ENCODE results near the gene PAEP.

The PAEP gene

GRCh38 chr9:135590486-135591079 is 29.0 kb downstream of the PAEP start:
- DNase-seq (ENCODE audit: low read depth, low spot score) = no peak
- H3K27ac ChIP-seq = no peak overlapping the region

GRCh38 chr9:135591506-135592330 is 30.2 kb downstream of the PAEP start:
- no peak overlapping the region for H3K27ac ChIP-seq
- no peak for DNase-seq (ENCODE audit: low read depth, low spot score)

- no peak overlapping the region for H3K27ac ChIP-seq
- DNase-seq (ENCODE audit: low read depth, low spot score) = no peak
Measured at GRCh38 chr9:135592331-135592590, 30.7 kb downstream of the PAEP start.

- no peak for DNase-seq (ENCODE audit: low read depth, low spot score)
- no peak overlapping the region for H3K27ac ChIP-seq
Measured at GRCh38 chr9:135592625-135593024, 31.1 kb downstream of the PAEP start.

GRCh38 chr9:135596211-135596610 is 34.7 kb downstream of the PAEP start:
- H3K27ac ChIP-seq = no peak overlapping the region
- no peak for DNase-seq (ENCODE audit: low read depth, low spot score)

- DNase-seq (ENCODE audit: low read depth, low spot score) = no peak
- H3K27ac ChIP-seq = no peak overlapping the region
Measured at GRCh38 chr9:135600296-135600817, 38.8 kb downstream of the PAEP start.

- no peak overlapping the region for H3K27ac ChIP-seq
- DNase-seq (ENCODE audit: low read depth, low spot score) = no peak
Measured at GRCh38 chr9:135601988-135602387, 40.4 kb downstream of the PAEP start.

- H3K27ac ChIP-seq = no peak overlapping the region
- no peak for DNase-seq (ENCODE audit: low read depth, low spot score)
Measured at GRCh38 chr9:135602789-135603481, 41.4 kb downstream of the PAEP start.

- no peak for DNase-seq (ENCODE audit: low read depth, low spot score)
- no peak overlapping the region for H3K27ac ChIP-seq
Measured at GRCh38 chr9:135604437-135605237, 43.1 kb downstream of the PAEP start.

- no peak for DNase-seq (ENCODE audit: low read depth, low spot score)
Measured at GRCh38 chr9:135605238-135605781, 43.8 kb downstream of the PAEP start.

GRCh38 chr9:135606885-135607259 is 45.3 kb downstream of the PAEP start:
- DNase-seq (ENCODE audit: low read depth, low spot score) = no peak

More at GRCh38 chr9:135605238-135605781, 43.8 kb downstream of the PAEP start:
- H3K27ac ChIP-seq = no peak overlapping the region

GRCh38 chr9:135607401-135608293 is 46.1 kb downstream of the PAEP start:
- DNase-seq (ENCODE audit: low read depth, low spot score) = no peak
- H3K27ac ChIP-seq = no peak overlapping the region

More at GRCh38 chr9:135606885-135607259, 45.3 kb downstream of the PAEP start:
- no peak overlapping the region for H3K27ac ChIP-seq

- no peak overlapping the region for H3K27ac ChIP-seq
- no peak for DNase-seq (ENCODE audit: low read depth, low spot score)
Measured at GRCh38 chr9:135608294-135608998, 46.9 kb downstream of the PAEP start.

- no peak overlapping the region for H3K27ac ChIP-seq
- no peak for DNase-seq (ENCODE audit: low read depth, low spot score)
Measured at GRCh38 chr9:135608999-135609317, 47.4 kb downstream of the PAEP start.

GRCh38 chr9:135609366-135609955 is 47.9 kb downstream of the PAEP start:
- no peak for DNase-seq (ENCODE audit: low read depth, low spot score)
- no peak overlapping the region for H3K27ac ChIP-seq

- no peak overlapping the region for H3K27ac ChIP-seq
- no peak for DNase-seq (ENCODE audit: low read depth, low spot score)
Measured at GRCh38 chr9:135610290-135611141, 49.0 kb downstream of the PAEP start.

GRCh38 chr9:135611142-135611874 is 49.8 kb downstream of the PAEP start:
- no peak for DNase-seq (ENCODE audit: low read depth, low spot score)
- H3K27ac ChIP-seq = no peak overlapping the region
